Kidney (tissue), 14 donors: ENCODE results near the gene EIF4B. TPM values are rescaled to one million over a fixed set of nuclear protein-coding genes. Genes with fewer than 3 reads are reported as not detected.

Experiments
- DNase-seq, 5 donors: peaks; one replicate each; pipeline ENCODE4 v3.0.0-alpha.2; 2013 to 2020
- FAIRE-seq: peaks from 2 replicates; lab custom pipeline; 2012; peaks lifted over from hg19 to GRCh38; lab: Jason Lieb, UNC
- H3K27ac ChIP-seq, 2 donors: one replicate each; pipeline ENCODE4 v1.7.0; 2013; ENCODE audit warnings: low read depth in 2 of 2, low read length in 2 of 2, inconsistent platforms in 1 of 2
- H3K27me3 ChIP-seq: one replicate; pipeline ENCODE4 v1.7.1; 2013; ENCODE audit warnings: low read length, inconsistent platforms; ENCODE audit not compliant: control insufficient read depth, insufficient read depth
- H3K36me3 ChIP-seq, 3 donors: one replicate each; pipeline versions ENCODE4 v1.7.0 to v1.7.1; 2013; ENCODE audit warnings: low read length in 3 of 3, control low read depth in 1 of 3, inconsistent platforms in 1 of 3; ENCODE audit not compliant: insufficient read depth in 3 of 3, control insufficient read depth in 2 of 3
- H3K4me1 ChIP-seq, 3 donors: one replicate each; pipeline versions ENCODE4 v1.7.0 to v1.7.1; 2013; ENCODE audit warnings: low read length in 3 of 3, inconsistent platforms in 1 of 3, low read depth in 1 of 3; ENCODE audit not compliant: control insufficient read depth in 2 of 3, insufficient read depth in 2 of 3
- H3K4me3 ChIP-seq, 3 donors: one replicate each; pipeline versions ENCODE4 v1.7.0 to v1.8.1; 2013; ENCODE audit warnings: low read length in 3 of 3, control low read depth in 1 of 3, inconsistent platforms in 1 of 3
- H3K9ac ChIP-seq, 3 donors: one replicate each; pipeline versions ENCODE4 v1.7.0 to v1.7.1; 2013; ENCODE audit warnings: low read length in 3 of 3, control low read depth in 1 of 3, inconsistent platforms in 1 of 3
- H3K9me3 ChIP-seq, 3 donors: one replicate each; pipeline versions ENCODE4 v1.7.0 to v1.7.1; 2013; ENCODE audit warnings: low read length in 3 of 3, control low read depth in 1 of 3, inconsistent platforms in 1 of 3; ENCODE audit not compliant: control insufficient read depth in 2 of 3, insufficient read depth in 1 of 3
- CTCF ChIP-seq: IDR thresholded peaks from 3 replicates; pipeline ENCODE4 v1.5.1; 2012; ENCODE audit warnings: mild to moderate bottlenecking, moderate library complexity, borderline replicate concordance; ENCODE audit not compliant: insufficient read depth; ENCODE audit errors: extremely low read depth
- intact Hi-C: fragments of 100-400 bp; cut with DNase I; formaldehyde crosslinking; loops from one replicate; pipeline ENCODE4 v1.11.1; 2022
- polyA plus RNA-seq: library from polyadenylated mRNA; stranded (reverse); fragments of 350-450 nt; fragmentation: Illumina TruSeq; extraction: RNeasy Lipid Tissue Mini Kit (QIAGEN cat#74804); gene quantifications from one replicate; pipeline ENCODE4 v1.2.3, GENCODE V29; 2014; ENCODE audit warnings: low read depth, low replicate concordance; ENCODE audit not compliant: insufficient read depth
- total RNA-seq: library from RNA; stranded (reverse); fragmentation: NEBNext Ultra II Directional; extraction: Animal tissue kit (Norgen Biotek cat#: 25700); gene quantifications from one replicate; pipeline ENCODE4 v1.2.1, GENCODE V29; 2021
- donor health status: control.
- donor health status: control.
- donor health status: control.
- donor health status: control.
- donor health status: control.
- donor health status: DM: yes; HTN: yes; CAD: no.
- donor health status: Normal renal cell carcinoma (clear cell type).

The EIF4B gene
- total and polyA plus RNA-seq, 2 donors from 2014 or later = 114 to 417 TPM

- no peak for DNase-seq
- no peaks in the 10 kb centered on the region for H3K27me3 ChIP-seq
- FAIRE-seq = no peak
- H3K36me3 ChIP-seq = peaks cover 14 to 60% (median 38%) of the 10 kb centered on the region in 3 donors
- no peaks in the 10 kb centered on the region for H3K9me3 ChIP-seq
- peaks cover 0 to 7% (median 3%) of the 10 kb centered on the region in 3 donors for H3K4me1 ChIP-seq
- intact Hi-C loops = no loop called here
- no peak overlapping the region for H3K4me3 ChIP-seq
- TF ChIP-seq CTCF = no peak
- H3K27ac ChIP-seq = no peak overlapping the region
- H3K9ac ChIP-seq = no peak overlapping the region
Observed at GRCh38 chr12:53034459-53034858, 28.2 kb downstream of the EIF4B start.

GRCh38 chr12:53036802-53037201 lies 30.5 kb downstream of the EIF4B start:
- H3K36me3 ChIP-seq = peaks cover 12 to 55% (median 37%) of the 10 kb centered on the region in 3 donors
- H3K27me3 ChIP-seq = no peaks in the 10 kb centered on the region
- H3K4me3 ChIP-seq = no peak overlapping the region
- H3K9ac ChIP-seq = no peak overlapping the region
- FAIRE-seq (no peak), DNase-seq (no peak)
- no peaks in the 10 kb centered on the region for H3K9me3 ChIP-seq
- no peak for TF ChIP-seq CTCF
- no peak overlapping the region for H3K27ac ChIP-seq
- H3K4me1 ChIP-seq = peaks cover 0 to 7% (median 3%) of the 10 kb centered on the region in 3 donors
- intact Hi-C loops = no loop called here

- H3K4me3 ChIP-seq = no peak overlapping the region
Observed at GRCh38 chr12:53039851-53040250, 33.6 kb downstream of the EIF4B start.

More at GRCh38 chr12:53039851-53040250, 33.6 kb downstream of the EIF4B start:
- Histone ChIP-seq H3K4me1 (peaks cover 0 to 14% (median 11%) of the 10 kb centered on the region in 3 donors), H3K27me3 (no peaks in the 10 kb centered on the region), H3K9ac (no peak overlapping the region), H3K36me3 (peaks cover 10 to 39% (median 24%) of the 10 kb centered on the region in 3 donors), H3K27ac (no peak overlapping the region), H3K9me3 (no peaks in the 10 kb centered on the region)
- FAIRE-seq (no peak), DNase-seq (no peak)
- intact Hi-C loops = no loop called here
- TF ChIP-seq CTCF = no peak
